HepG2 (cell line): ENCODE measurements around the gene KCTD19. TPM values are rescaled to one million over a fixed set of nuclear protein-coding genes. Genes with fewer than 3 reads are reported as not detected.

Experiments
- ATAC-seq: fragments of 200-7000 bp; cut with Tn5 transposase; 3 replicates; pipeline ENCODE4 v1.9.1; 2020; ENCODE audit warnings: mild to moderate bottlenecking, moderate library complexity
- BruUV-seq: library from RNA; stranded (reverse); fragments of 400-500 nt; replicated peaks from 2 replicates; lab custom pipeline; 2021; lab: Mats Ljungman, UMichigan
- CTCF ChIA-PET: fragments of 300-600 bp; formaldehyde crosslinking; extraction: SDS; loops from one replicate; lab custom pipeline; 2021; ENCODE audit warnings: low total read pairs, inconsistent platforms, low intra/inter-chr PET ratio; lab: Yijun Ruan, JAX
- POLR2A ChIA-PET: fragments of 350-600 bp; sonication (Branson Sonifier 250); formaldehyde crosslinking; loops from one replicate; lab custom pipeline; 2020; ENCODE audit warnings: antibody characterized with exemption, inconsistent platforms; lab: Yijun Ruan, JAX
- DNase-seq: peaks from one replicate; pipeline ENCODE4 v3.0.0-alpha.2; 2015; ENCODE audit warnings: low spot score
- FAIRE-seq: peaks from 3 replicates; lab custom pipeline; 2011; peaks lifted over from hg19 to GRCh38; lab: Jason Lieb, UNC
- H2AFZ ChIP-seq: one replicate; pipeline ENCODE4 v1.6.1; 2011; ENCODE audit warnings: low read length, inconsistent platforms
- H3K27ac ChIP-seq: fragments of 300-600 bp; 3 replicates; pipeline ENCODE4 v1.8.0; 2011; ENCODE audit warnings: mixed run types, mild to moderate bottlenecking, mixed read lengths, low read length, inconsistent platforms; ENCODE audit not compliant: insufficient read depth; ENCODE audit errors: extremely low read length
- H3K27me3 ChIP-seq, 2 experiments: fragments of 200-600 bp in 1 of 2; 2 replicates in 1 of 2; 3 replicates in 1 of 2; pipeline versions ENCODE4 v1.6.0 to v1.8.0; 2011; ENCODE audit warnings: low read length in 2 of 2, mild to moderate bottlenecking in 2 of 2, moderate library complexity in 2 of 2, inconsistent platforms in 1 of 2; ENCODE audit not compliant: insufficient read depth in 2 of 2, control insufficient read depth in 1 of 2
- H3K36me3 ChIP-seq, 2 experiments: fragments of 200-600 bp in 1 of 2; replicated peaks in 1 of 2; 2 replicates in 1 of 2; 3 replicates in 1 of 2; pipeline versions ENCODE4 v1.5.1 to v1.8.0; 2011; ENCODE audit warnings: low read length in 2 of 2, inconsistent platforms in 1 of 2; ENCODE audit not compliant: insufficient read depth in 2 of 2, control insufficient read depth in 1 of 2
- H3K4me1 ChIP-seq: 2 replicates; pipeline ENCODE4 v1.5.1; 2012; ENCODE audit warnings: low read length, inconsistent platforms; ENCODE audit not compliant: insufficient read depth
- H3K4me2 ChIP-seq: 2 replicates; pipeline ENCODE4 v1.6.0; 2011; ENCODE audit warnings: low read depth, low read length, inconsistent platforms
- H3K4me3 ChIP-seq, 3 experiments: fragments of 200-600 bp in 1 of 3; sonication (generic), shearing (Covaris generic) in 1 of 3; replicated peaks in 1 of 3; 2 replicates each; pipeline ENCODE4 v1.5.1; 2011 to 2016; ENCODE audit warnings: low read length in 3 of 3, inconsistent platforms in 2 of 3, low read depth in 2 of 3, mild to moderate bottlenecking in 2 of 3, control low read depth in 1 of 3, mixed read lengths in 1 of 3; ENCODE audit not compliant: insufficient read depth in 1 of 3
- H3K79me2 ChIP-seq: one replicate; pipeline ENCODE4 v1.6.1; 2011; ENCODE audit warnings: low read length, inconsistent platforms; ENCODE audit not compliant: insufficient read depth
- H3K9ac ChIP-seq: 2 replicates; pipeline ENCODE4 v1.6.0; 2011; ENCODE audit warnings: mild to moderate bottlenecking, low read depth, low read length, inconsistent platforms; ENCODE audit not compliant: insufficient read depth
- H3K9me3 ChIP-seq: 2 replicates; pipeline ENCODE4 v1.5.1; 2012; ENCODE audit warnings: mild to moderate bottlenecking, low read length
- H4K20me1 ChIP-seq: 2 replicates; pipeline ENCODE4 v1.6.0; 2011; ENCODE audit warnings: inconsistent platforms, mild to moderate bottlenecking, low read length, moderate library complexity; ENCODE audit not compliant: insufficient read depth
- IRX3 ChIP-seq: sonication (generic); formaldehyde crosslinking; IDR thresholded peaks from 2 replicates; pipeline ENCODE4 v1.8.1; 2023; ENCODE audit warnings: mild to moderate bottlenecking, low read depth, missing genetic modification reagents, borderline replicate concordance
- NFATC3 ChIP-seq: sonication (generic); formaldehyde crosslinking; IDR thresholded peaks from 2 replicates; pipeline ENCODE4 v1.5.1; 2020; ENCODE audit warnings: mild to moderate bottlenecking, missing genetic modification reagents
- SP2 ChIP-seq: sonication (generic); formaldehyde crosslinking; IDR thresholded peaks from 2 replicates; pipeline ENCODE4 v1.5.1; 2020; ENCODE audit warnings: mild to moderate bottlenecking, missing genetic modification reagents
- SYNCRIP ChIP-seq: fragments of 200-400 bp; formaldehyde crosslinking; IDR thresholded peaks from 2 replicates; pipeline ENCODE4 v1.6.1; 2018; ENCODE audit warnings: mild to moderate bottlenecking, low read depth, low read length; ENCODE audit not compliant: insufficient read depth
- ZNF263 ChIP-seq: sonication (generic); formaldehyde crosslinking; IDR thresholded peaks from 2 replicates; pipeline ENCODE4 v1.4.0; 2020; ENCODE audit warnings: missing genetic modification reagents
- ZNF670 ChIP-seq: sonication (generic); formaldehyde crosslinking; IDR thresholded peaks from 2 replicates; pipeline ENCODE4 v1.8.0; 2022; ENCODE audit warnings: mild to moderate bottlenecking, missing genetic modification reagents, borderline replicate concordance
- ZNF672 ChIP-seq: sonication (generic); formaldehyde crosslinking; IDR thresholded peaks from 2 replicates; pipeline ENCODE4 v1.8.1; 2022; ENCODE audit warnings: missing genetic modification reagents
- ZNF781 ChIP-seq: sonication (generic); formaldehyde crosslinking; IDR thresholded peaks from 2 replicates; pipeline ENCODE4 v1.5.1; 2020; ENCODE audit warnings: borderline replicate concordance, mild to moderate bottlenecking, missing genetic modification reagents; ENCODE audit errors: not compliant biosample characterization
- WGBS: methylation state at CpG from one replicate; pipeline ENCODE4 v1.1.6; 2017; ENCODE audit warnings: low lambda C conversion rate; 5-methylcytosine and 5-hydroxymethylcytosine counted together
- in situ Hi-C: cut with HindIII; loops from 2 replicates; pipeline ENCODE4 v1.10.0; 2017; ENCODE audit warnings: low pct_unique_long_range_greater_than_20kb; ENCODE audit not compliant: extremely low pct_ligation_motif_present
- intact Hi-C: fragments of 100-400 bp; cut with micrococcal nuclease; formaldehyde crosslinking; loops from one replicate; pipeline ENCODE4 v1.10.0; 2022; ENCODE audit not compliant: unreplicated experiment
- polyA plus RNA-seq, 8 experiments: library from polyadenylated mRNA; depleted of rRNA in 3 of 8; stranded (reverse) in 7 of 8; unstranded in 1 of 8; fragments of >200 nt; fragmentation: Illumina TruSeq in 4 of 8; extraction: Trizol in 4 of 8; gene quantifications; 2 replicates each; pipeline versions ENCODE4 v1.2.1 to v1.2.3, GENCODE V29; 2011 to 2016; ENCODE audit warnings: low read depth in 4 of 8, missing spikeins in 1 of 8, mixed read lengths in 1 of 8; ENCODE audit not compliant: insufficient read depth in 1 of 8
- total RNA-seq, 5 experiments: library from RNA; depleted of rRNA; stranded (reverse); fragments of >200 nt; fragmentation: Illumina TruSeq; extraction: Trizol; gene quantifications; 2 replicates each; pipeline ENCODE4 v1.2.3, GENCODE V29; 2016; ENCODE audit warnings: low read depth in 1 of 5
- TF ChIP-seq, protein P1 (sequence below): sonication (generic); formaldehyde crosslinking; IDR thresholded peaks from 2 replicates; pipeline ENCODE4 v1.8.0; 2022; ENCODE audit warnings: low read depth, missing genetic modification reagents
- TF ChIP-seq, protein P2 (sequence below): sonication (generic); formaldehyde crosslinking; IDR thresholded peaks from 2 replicates; pipeline ENCODE4 v1.5.1; 2020; ENCODE audit warnings: mild to moderate bottlenecking, missing genetic modification reagents
- TF ChIP-seq, protein P3 (sequence below): sonication (generic); formaldehyde crosslinking; conservative IDR thresholded peaks from 2 replicates; pipeline ENCODE4 v1.4.0; 2020; ENCODE audit warnings: missing genetic modification reagents

KCTD19 gene
- total and polyA plus RNA-seq, 2 of the 13 experiments (the other 11 are each of a cell fraction or from before 2014, with no cell fraction given): not detected

DNA sequence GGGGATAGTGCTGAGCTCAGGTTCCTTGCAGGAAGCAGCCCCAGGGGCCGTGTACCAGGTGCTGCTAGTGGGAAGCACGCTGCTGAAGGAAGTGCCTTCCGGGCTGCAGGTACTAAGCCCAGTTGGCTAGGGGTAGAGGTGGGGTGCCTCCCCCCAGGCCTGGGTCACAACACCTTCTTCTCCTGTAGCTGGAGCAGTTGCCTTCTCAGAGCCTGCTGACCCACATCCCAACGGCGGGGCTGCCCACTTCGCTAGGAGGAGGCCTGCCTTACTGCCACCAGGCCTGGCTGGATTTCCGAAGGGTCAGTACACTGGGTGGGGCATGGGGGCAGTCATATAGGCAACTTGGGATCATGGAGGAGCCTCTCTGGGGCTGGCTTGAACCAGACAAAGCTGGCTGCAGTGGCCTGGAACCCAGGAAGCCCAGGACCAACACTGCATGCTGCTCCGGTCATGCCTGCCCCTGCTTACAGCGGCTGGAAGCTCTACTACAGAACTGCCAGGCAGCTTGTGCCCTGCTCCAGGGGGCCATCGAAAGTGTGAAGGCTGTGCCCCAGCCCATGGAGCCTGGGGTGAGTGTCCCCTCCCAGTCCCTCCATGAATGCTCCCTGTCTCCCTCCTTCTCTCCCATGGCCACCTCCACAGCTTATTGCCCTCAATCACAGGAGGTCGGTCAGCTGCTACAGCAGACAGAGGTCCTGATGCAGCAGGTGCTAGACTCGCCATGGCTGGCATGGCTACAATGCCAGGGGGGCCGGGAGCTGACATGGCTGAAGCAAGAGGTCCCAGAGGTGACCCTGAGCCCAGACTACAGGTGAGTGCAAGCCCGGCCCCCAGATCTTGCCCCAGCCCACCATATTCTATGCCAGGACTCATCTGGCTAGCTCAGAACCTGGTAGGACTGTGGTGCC lies 44.8 kb downstream of the KCTD19 start:
- H3K9ac ChIP-seq: no peak overlapping the region
- DNase-seq (no peak), ATAC-seq (no peak), FAIRE-seq (no peak)
- peaks cover 4% of the 10 kb centered on the region for H3K79me2 ChIP-seq
- CTCF ChIA-PET: no interaction called here
- in situ Hi-C loops: no loop called here
- no peaks in the 10 kb centered on the region for H4K20me1 ChIP-seq
- TF ChIP-seq SP2 (CRISPR knock-in tag): no peak
- no peak for TF ChIP-seq ZNF263 (CRISPR knock-in tag)
- no peak for TF ChIP-seq SYNCRIP
- no peak for TF ChIP-seq ZNF670 (CRISPR knock-in tag)
- TF ChIP-seq, protein P1, sequence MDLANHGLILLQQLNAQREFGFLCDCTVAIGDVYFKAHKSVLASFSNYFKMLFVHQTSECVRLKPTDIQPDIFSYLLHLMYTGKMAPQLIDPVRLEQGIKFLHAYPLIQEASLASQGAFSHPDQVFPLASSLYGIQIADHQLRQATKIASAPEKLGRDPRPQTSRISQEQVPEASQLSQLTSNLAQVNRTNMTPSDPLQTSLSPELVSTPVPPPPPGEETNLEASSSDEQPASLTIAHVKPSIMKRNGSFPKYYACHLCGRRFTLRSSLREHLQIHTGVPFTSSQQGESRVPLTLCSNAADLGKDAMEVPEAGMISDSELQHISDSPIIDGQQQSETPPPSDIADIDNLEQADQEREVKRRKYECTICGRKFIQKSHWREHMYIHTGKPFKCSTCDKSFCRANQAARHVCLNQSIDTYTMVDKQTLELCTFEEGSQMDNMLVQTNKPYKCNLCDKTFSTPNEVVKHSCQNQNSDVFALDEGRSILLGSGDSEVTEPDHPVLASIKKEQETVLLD (CRISPR knock-in tag): no peak
- TF ChIP-seq, protein P2, sequence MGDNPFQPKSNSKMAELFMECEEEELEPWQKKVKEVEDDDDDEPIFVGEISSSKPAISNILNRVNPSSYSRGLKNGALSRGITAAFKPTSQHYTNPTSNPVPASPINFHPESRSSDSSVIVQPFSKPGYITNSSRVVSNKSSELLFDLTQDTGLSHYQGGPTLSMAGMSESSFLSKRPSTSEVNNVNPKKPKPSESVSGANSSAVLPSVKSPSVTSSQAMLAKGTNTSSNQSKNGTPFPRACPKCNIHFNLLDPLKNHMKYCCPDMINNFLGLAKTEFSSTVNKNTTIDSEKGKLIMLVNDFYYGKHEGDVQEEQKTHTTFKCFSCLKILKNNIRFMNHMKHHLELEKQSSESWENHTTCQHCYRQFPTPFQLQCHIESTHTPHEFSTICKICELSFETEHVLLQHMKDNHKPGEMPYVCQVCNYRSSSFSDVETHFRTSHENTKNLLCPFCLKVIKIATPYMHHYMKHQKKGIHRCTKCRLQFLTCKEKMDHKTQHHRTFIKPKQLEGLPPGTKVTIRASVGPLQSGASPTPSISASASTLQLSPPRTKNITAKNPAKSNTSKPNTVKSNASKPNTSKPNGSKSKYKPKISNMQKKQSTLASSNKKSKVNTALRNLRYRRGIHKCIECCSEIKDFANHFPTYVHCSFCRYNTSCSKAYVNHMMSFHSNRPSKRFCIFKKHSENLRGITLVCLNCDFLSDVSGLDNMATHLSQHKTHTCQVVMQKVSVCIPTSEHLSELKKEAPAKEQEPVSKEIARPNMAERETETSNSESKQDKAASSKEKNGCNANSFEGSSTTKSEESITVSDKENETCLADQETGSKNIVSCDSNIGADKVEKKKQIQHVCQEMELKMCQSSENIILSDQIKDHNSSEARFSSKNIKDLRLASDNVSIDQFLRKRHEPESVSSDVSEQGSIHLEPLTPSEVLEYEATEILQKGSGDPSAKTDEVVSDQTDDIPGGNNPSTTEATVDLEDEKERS (CRISPR knock-in tag): no peak
- no peak for TF ChIP-seq ZNF781 (CRISPR knock-in tag)
- TF ChIP-seq NFATC3: no peak
- TF ChIP-seq IRX3 (CRISPR knock-in tag): no peak
- TF ChIP-seq, protein P3, sequence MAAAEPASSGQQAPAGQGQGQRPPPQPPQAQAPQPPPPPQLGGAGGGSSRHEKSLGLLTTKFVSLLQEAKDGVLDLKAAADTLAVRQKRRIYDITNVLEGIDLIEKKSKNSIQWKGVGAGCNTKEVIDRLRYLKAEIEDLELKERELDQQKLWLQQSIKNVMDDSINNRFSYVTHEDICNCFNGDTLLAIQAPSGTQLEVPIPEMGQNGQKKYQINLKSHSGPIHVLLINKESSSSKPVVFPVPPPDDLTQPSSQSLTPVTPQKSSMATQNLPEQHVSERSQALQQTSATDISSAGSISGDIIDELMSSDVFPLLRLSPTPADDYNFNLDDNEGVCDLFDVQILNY (CRISPR knock-in tag): no peak
- TF ChIP-seq ZNF672 (CRISPR knock-in tag): no peak
- H3K4me3 ChIP-seq: no peak overlapping the region
- no peaks in the 10 kb centered on the region for H3K9me3 ChIP-seq
- 88% methylated on average over 11 of the region's 14 CpGs for WGBS
- no peak overlapping the region for H3K27ac ChIP-seq
- H3K4me1 ChIP-seq: peaks cover 28% of the 10 kb centered on the region
- POLR2A ChIA-PET: interaction anchor here (0.6 kb wide), 1 partner anchor 167 kb away, joined by 3 read pairs; no protein-coding TSS in a partner anchor
- no peak overlapping the region for H2AFZ ChIP-seq
- intact Hi-C loops: no loop called here
- no TSS peak for BruUV-seq
- no peak overlapping the region for H3K4me2 ChIP-seq
- no peaks in the 10 kb centered on the region for H3K27me3 ChIP-seq
- H3K36me3 ChIP-seq: peaks cover 0 to 5% of the 10 kb centered on the region in 2 experiments; a peak in 1 of 5 replicates
